Measurements from ENCODE around the gene CRYGC.
"Not testable (repeated sequence)": the region's sequence is repeated elsewhere in the genome, so short reads cannot be mapped to it uniquely, and the experiment has no call there.

The CRYGC gene

GRCh38 chr2:208138334-208138733 lies 8.7 kb upstream of the CRYGC start:
- not testable (repeated sequence) for DNase-seq (ENCODE audit: low read depth, low spot score)

- DNase-seq (ENCODE audit: low read depth, low spot score) = no peak
Observed at GRCh38 chr2:208136716-208137094, 7.1 kb upstream of the CRYGC start.

- DNase-seq (ENCODE audit: low read depth, low spot score) = no peak
Observed at GRCh38 chr2:208135794-208136715, 6.4 kb upstream of the CRYGC start.

GRCh38 chr2:208134928-208135586 lies 5.4 kb upstream of the CRYGC start:
- DNase-seq (ENCODE audit: low read depth, low spot score) = no peak

DNA sequence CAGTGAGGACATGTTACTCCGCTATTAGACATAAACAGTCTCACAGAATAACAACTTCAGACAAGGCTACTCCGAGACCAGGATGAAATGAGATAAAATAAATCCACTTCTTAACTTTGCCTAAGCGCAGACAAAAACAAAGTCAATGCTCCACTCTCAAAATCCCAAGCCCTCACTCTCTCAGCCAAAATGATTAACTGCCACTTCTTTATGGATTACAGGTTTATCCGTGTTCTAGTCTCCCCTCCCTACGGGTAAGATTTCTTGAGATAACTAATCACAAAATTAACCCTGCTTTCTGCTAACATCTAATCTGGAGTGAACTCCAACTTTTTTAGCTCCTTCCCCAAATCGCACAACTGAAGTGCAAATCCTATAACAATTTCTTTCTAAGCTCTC lies 1.1 kb upstream of the CRYGC start:
- no peak for DNase-seq (ENCODE audit: low read depth, low spot score)

DNA sequence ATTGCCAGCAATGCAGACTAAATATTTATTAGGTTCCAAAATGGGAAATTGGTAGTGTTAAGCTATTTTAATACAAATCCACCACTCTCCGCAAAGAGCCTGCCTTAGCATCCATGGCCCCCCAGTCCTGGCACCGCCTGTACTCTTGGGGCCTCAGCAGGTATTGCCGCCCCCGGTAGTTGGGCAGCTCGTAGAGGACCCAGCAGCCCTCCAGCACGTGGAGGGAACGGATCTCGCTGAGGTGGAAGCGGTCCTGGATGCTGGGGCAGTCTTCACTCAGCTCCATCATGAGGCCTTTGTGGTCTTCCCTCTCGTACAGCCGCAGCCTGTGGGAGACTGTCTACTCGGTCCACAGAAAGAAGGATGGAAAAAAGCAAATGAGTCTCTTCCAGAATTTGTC lies 1.5 kb downstream of the CRYGC start:
- no peak for DNase-seq (ENCODE audit: low read depth, low spot score)

DNA sequence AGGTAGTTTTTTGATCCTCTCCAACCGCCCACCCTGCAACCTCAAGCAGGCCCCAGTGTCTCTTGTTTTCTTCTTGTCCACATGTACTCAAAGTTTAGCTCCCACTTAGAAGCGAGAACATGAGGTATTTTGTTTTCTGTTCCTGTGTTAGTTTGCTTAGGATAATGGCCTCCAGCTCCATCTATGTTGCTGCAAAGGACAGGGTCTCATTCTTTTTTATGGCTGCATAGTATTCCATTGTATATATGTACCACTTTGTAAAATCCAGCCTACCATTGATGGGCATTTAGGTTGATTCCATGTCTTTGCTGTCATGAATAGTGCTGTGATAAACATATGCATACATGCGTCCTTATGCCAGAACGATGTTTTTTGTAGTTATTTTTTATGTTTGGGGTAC lies 2.5 kb downstream of the CRYGC start:
- no peak for DNase-seq (ENCODE audit: low read depth, low spot score)

- no peak for DNase-seq (ENCODE audit: low read depth, low spot score)
Observed at GRCh38 chr2:208125251-208125650, 4.4 kb downstream of the CRYGC start.

GRCh38 chr2:208124013-208124715 lies 5.5 kb downstream of the CRYGC start, which contains the start of gene CRYGD:
TSS of gene CRYGD (minus strand) at chr2:208124524. CDS start at chr2:208124473, 51 bp downstream.
- DNase-seq (ENCODE audit: low read depth, low spot score) = peak; percentile 65

GRCh38 chr2:208122248-208122647 lies 7.4 kb downstream of the CRYGC start:
- no peak for DNase-seq (ENCODE audit: low read depth, low spot score)

DNA sequence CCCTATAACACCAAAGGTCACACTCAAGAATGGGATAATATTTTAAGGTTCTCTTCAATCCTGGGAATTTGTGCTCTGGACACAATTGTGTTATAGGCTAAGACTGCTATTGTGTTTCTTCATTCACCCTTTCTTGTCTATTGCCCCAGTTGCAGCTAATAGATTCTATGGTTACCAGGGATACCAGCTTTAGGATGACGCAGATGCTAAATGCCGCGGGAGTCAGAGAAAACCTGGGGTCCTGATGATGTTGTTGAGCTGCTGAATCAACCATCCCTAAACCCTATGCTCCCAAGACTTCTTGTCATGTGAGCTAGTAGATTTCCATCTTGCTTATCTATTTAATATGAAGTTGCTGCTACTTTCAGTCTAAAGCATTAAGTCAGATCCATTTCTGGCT lies 10.7 kb downstream of the CRYGC start:
- no peak for DNase-seq (ENCODE audit: low read depth, low spot score)

DNA sequence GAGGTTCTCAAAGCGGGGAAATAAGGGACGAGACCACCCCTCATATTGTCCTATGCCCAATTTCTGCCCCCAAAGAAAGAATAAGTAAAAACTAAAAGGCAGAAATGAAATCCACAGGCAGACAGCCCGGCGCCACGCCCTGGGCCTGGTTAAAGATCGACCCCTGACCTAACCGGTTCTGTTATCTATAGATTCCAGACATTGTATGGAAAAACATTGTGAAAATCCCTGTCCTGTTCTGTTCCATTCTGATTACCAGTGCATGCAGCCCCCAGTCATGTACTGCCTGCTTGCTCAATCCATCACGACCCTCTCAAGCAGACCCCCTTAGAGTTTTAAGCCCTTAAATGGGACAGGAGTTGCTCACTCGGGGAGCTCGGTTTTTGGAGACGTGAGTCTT lies 12.2 kb downstream of the CRYGC start:
- not testable (repeated sequence) for DNase-seq (ENCODE audit: low read depth, low spot score)

DNA sequence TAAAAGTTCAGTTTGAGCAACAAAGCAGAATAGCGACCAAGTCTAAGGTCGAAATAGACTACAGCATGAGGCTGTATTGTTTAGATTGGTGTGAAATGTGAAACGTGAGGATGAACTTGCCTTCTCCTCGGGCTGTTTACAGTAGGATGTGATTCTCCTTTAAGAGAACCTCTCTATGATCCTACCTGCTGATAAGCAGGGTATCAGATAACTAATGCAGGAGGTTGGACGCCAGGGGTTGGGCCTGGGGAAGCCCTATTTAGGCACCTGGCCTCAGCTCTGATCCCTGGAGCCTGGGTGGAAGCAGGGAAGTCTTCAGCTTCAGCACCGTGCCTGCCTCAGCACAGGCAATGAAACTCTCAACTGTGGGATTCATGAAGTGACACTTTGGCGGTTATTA lies 16.7 kb downstream of the CRYGC start:
- DNase-seq (ENCODE audit: low read depth, low spot score) = peak; percentile 86

GRCh38 chr2:208112273-208112745 lies 17.3 kb downstream of the CRYGC start:
- DNase-seq (ENCODE audit: low read depth, low spot score) = peak; percentile 37

DNA sequence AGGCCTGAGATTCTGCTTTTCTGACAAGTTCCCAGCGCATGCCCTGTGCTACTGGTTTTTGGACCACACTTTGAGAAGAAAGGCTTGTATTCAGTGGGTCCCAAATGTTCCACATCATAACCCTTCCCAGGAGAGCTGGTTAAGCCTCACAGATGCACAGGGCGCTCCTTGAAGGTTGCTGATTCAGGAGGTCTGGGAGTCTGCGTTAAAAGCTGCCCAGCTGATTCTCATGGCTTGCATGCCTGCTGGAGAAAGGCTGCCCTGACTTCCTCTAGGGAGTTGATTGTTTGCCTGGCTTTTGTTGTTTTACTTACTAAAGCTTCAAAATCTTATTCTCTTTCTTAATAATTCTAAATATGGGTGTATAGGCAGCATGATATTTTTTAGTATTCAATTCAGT lies 26.0 kb downstream of the CRYGC start:
- no peak for DNase-seq (ENCODE audit: low read depth, low spot score)

DNA sequence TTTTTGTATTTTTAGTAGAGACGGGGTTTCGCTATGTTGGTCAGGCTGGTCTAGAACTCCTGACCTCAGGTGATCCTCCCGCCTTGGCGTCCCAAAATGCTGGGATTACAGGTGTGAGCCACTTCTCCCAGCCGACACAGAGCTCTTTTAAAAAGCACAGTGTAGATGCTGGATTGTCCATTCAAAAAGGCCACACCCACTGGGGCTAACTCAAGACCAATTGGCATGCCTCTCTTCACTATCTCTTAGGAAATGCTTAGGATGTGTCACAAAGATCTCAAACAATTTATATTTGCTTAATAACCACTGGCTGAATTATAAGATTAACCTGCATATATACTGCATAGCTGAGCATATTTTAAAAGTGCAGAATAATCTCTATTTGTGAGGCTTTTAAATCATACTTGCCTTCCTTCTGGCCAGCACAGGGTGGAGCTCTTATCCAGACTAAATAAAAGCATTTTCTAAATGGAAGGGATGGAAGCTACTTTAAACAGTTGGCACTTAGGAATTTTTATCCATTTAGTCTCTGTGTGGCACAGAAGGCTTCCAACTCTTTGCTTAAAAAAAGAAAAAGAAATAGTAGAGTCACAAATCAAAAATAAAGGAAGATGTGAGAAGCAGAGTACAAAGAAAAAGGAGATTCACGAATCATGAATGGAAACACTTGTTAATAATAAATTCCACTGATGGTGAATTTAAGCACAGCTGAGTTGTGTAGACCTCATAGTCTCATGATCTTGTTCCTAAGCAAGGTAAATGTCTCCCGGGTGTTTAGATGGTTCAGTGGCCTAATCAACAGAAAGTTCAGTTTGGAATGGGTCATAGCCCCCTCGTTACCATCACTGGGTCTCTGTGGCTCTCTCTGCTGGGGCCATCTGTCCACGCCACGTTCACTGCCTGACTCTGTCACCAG lies 27.7 kb downstream of the CRYGC start:
- no peak for DNase-seq (ENCODE audit: low read depth, low spot score)

GRCh38 chr2:208099682-208100470 lies 29.8 kb downstream of the CRYGC start:
- DNase-seq (ENCODE audit: low read depth, low spot score) = no peak

DNA sequence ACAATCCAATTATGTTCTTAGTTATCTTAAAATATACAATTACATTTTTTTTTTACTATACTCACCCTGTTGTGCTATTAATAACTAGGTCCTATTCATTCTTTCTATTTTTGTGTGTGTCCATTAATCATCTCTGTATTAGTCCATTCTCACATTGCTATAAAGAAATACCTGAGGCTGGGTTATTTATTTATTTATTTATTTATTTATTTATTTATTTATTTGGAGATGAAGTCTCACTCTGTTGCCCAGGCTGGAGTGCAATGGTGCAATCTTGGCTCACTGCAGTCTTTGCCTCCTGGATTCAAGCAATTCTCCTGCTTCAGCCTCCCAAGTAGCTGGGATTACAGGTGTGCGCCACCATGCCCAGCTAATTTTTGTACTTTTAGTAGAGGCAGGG lies 30.9 kb downstream of the CRYGC start:
- not testable (repeated sequence) for DNase-seq (ENCODE audit: low read depth, low spot score)

DNA sequence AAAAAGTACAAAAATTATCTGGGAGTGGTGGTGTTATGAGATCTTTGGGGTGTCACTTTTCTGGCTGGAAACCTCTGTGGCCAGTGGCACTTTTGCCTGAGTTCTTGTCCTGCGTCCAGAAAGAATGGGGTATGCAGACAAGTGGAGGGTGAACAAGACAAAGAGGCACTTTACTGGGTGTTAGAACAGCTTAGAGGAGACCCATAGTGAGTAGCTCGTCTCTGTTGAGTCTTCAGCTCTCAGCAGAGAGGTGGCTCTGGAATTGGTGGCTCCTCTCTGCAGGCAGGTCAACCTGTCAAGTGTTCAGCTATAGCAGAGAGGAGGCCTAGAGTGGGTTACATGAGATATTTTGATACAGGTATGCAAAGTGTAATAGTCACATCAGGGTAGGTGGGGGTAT lies 31.4 kb downstream of the CRYGC start:
- no peak for DNase-seq (ENCODE audit: low read depth, low spot score)

GRCh38 chr2:208097801-208098200 lies 31.8 kb downstream of the CRYGC start:
- no peak for DNase-seq (ENCODE audit: low read depth, low spot score)

Measured in ELF-1 (cell line).